Measurements from ENCODE around the gene FTSJ1.

Gene FTSJ1

DNA sequence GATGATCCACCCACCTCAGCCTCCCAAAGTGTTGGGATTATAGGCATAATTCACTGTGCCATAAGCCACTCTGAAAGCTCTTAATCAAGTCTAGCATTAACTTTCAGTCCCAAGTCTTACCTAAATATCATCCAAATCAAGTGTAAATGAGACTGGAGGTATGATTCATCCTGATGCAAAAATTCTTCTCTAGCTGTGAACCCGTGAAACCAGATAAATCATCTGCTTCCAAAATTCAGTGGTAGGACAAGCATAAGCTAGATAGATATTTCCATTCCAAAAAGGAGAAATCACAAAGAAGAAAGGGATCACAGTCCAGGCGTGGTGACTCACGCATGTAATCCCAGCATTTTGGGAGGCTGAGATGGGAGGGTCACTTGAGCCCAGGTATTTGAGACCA, 54.7 kb downstream of the FTSJ1 start:
- no peak for DNase-seq

DNA sequence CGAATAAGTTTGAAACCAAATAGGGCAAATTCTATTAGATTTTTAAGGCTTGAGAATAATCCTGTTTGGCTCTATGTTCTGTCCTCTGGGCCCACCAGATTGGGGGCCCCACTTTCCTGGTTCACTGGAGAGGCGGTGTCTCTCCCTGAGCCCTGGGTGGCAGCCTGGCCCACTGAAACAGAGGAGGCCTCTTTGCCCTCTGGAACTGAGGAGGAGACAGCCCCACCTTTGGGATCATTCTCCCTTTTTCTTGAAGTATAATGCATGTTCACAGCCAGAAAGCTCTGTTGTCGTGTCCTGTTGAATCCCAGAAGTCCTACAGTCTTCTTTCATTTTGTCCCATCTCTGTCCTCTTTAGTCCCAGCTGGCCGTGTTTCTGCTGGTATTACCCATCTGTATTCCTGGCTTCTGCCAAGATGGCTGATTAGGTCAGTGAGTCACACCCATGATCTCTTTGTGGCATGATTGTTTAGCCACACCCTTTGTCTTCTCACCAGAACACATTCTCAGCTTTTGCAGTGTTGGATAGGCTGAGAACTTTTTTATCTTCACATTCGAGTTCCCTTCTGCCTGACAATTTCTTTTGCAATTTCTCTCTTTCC, 55.5 kb downstream of the FTSJ1 start:
- no peak for DNase-seq

DNA sequence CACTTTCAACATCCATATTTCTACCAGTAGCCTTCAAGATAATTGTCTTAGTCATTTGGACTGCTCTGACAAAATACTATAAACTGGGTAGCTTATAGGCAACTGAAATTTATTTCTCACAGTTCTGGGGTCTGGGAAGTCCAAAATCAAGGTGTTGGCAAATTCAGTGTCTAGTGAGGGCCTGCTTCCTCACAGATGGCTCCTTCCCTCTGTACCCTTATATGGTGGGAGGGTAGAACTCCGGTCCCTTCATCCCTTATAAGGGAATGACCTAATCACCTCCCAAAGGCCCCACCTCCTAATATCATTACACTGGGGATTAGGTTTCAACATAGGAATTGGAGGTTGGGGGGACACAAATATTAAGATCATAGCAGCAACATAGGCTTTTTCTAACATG, 56.2 kb downstream of the FTSJ1 start:
- DNase-seq, result no peak

DNA sequence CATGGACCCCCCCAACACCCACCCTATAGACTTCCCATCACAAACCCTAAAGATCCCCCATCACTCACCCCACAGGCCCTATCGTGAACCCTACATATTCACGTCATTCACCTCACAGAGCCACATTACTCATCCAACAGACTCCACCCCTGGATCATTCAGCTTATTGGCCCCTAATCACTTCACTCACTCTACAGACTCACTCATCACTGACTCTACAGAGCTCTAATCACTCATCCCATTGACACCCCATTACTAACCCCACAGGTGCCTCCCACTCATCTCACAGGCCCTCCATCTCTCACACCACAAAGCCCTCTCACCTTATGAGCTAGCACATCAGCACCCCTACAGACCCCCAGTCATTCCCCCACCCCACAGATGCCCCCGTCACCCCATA, 57.2 kb downstream of the FTSJ1 start:
- no peak for DNase-seq

Data from bone marrow (tissue), 2 donors.